Breast epithelium (tissue), 3 donors: ENCODE data around the gene KLHDC8A.

Experiments
- CTCF ChIP-seq, 3 donors: fragments of 450-650 bp; IDR thresholded peaks; one replicate each; pipeline ENCODE4 v1.5.1; 2016 to 2017; ENCODE audit warnings: antibody characterized with exemption in 3 of 3, mild to moderate bottlenecking in 3 of 3, moderate library complexity in 3 of 3
- POLR2AphosphoS5 ChIP-seq, 3 donors: sonication (generic); formaldehyde crosslinking; IDR thresholded peaks; one replicate each; pipeline ENCODE4 v1.6.1; 2017; ENCODE audit warnings: antibody characterized with exemption in 3 of 3

GRCh38 chr1:205337481-205337880 lies 19.2 kb downstream of the KLHDC8A start:
- TF ChIP-seq CTCF (IDR thresholded peaks at IDR 0.05) (no peak), POLR2AphosphoS5 (IDR thresholded peaks at IDR 0.05) (no peak)
